OCI-M1 (cell line): Measurements from ENCODE around the gene PTPN4.

Source experiments
- DNase-seq: peaks from one replicate; lab custom pipeline; 2025; lab: John Stamatoyannopoulos, UW

The PTPN4 gene

GRCh38 chr2:119731983-119732382, 27.7 kb upstream of the PTPN4 start:
- DNase-seq: no peak

- DNase-seq: no peak
Observed at GRCh38 chr2:119732601-119733164, 27.0 kb upstream of the PTPN4 start.

- no peak for DNase-seq
Observed at GRCh38 chr2:119734047-119734446, 25.7 kb upstream of the PTPN4 start.

GRCh38 chr2:119735565-119735964, 24.2 kb upstream of the PTPN4 start:
- DNase-seq: no peak

- DNase-seq: no peak
Observed at GRCh38 chr2:119736021-119736420, 23.7 kb upstream of the PTPN4 start.

- no peak for DNase-seq
Observed at GRCh38 chr2:119739580-119740255, 20.0 kb upstream of the PTPN4 start.

GRCh38 chr2:119741001-119741400, 18.7 kb upstream of the PTPN4 start:
- DNase-seq: no peak

- DNase-seq: no peak
Observed at GRCh38 chr2:119741868-119742267, 17.9 kb upstream of the PTPN4 start.

- DNase-seq: no peak
Observed at GRCh38 chr2:119744335-119744939, 15.3 kb upstream of the PTPN4 start.

GRCh38 chr2:119745566-119745965, 14.2 kb upstream of the PTPN4 start:
- no peak for DNase-seq

- DNase-seq: no peak
Observed at GRCh38 chr2:119746836-119747686, 12.7 kb upstream of the PTPN4 start.

GRCh38 chr2:119748135-119748534, 11.6 kb upstream of the PTPN4 start:
- DNase-seq: no peak

- DNase-seq: no peak
Observed at GRCh38 chr2:119749477-119750012, 10.2 kb upstream of the PTPN4 start.

- DNase-seq: no peak
Observed at GRCh38 chr2:119751706-119752105, 8.0 kb upstream of the PTPN4 start.

- peak; percentile 72 for DNase-seq
Observed at GRCh38 chr2:119753041-119753929, 6.4 kb upstream of the PTPN4 start.

- peak; percentile 33 for DNase-seq
Observed at GRCh38 chr2:119753930-119754321, 5.8 kb upstream of the PTPN4 start.

GRCh38 chr2:119755906-119756305, 3.8 kb upstream of the PTPN4 start:
- peak; percentile 12 for DNase-seq

- peak; percentile 23 for DNase-seq
Observed at GRCh38 chr2:119756837-119757236, 2.9 kb upstream of the PTPN4 start.

- DNase-seq: no peak
Observed at GRCh38 chr2:119758881-119759450, 756 bp upstream of the PTPN4 start.

GRCh38 chr2:119760237-119760955, 674 bp downstream of the PTPN4 start:
- DNase-seq: no peak

- DNase-seq: peak; percentile 60
Observed at GRCh38 chr2:119760956-119761275, 1.2 kb downstream of the PTPN4 start.
